SH-SY5Y (cell line): ENCODE measurements around the gene FBXL4.

ENCODE experiments used
- GATA2 ChIP-seq: IDR thresholded peaks from 2 replicates; pipeline ENCODE4 v1.6.1; 2011; ENCODE audit warnings: mild to moderate bottlenecking, low read depth, low read length
- GATA3 ChIP-seq: IDR thresholded peaks from 2 replicates; pipeline ENCODE4 v1.6.1; 2011; ENCODE audit warnings: low read depth, mild to moderate bottlenecking, low read length, moderate library complexity

Gene FBXL4

DNA sequence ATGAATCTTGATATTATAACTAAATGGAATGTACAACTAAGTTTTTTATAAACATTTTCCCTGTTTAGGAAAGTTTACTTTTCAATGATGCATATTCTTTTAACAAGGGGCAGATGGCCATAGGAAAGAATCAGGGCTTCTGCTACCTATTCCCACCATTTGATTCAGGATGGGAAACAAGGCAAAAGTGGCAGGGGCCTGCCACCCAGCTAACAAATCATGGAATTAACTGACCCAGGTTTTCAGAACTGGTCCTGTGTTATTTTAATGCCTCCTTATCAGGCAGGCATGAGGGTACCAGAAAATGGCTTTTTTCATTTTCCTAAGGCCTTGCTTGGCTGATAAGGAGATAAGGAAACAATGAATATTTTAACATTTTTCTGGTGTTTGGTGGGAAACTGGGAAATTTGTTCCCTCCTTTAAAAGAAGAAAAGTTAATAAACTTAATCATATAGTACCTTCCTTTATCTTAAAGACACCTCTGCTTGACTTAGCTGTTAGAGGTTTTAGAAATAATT lies 106.7 kb downstream of the FBXL4 start:
- TF ChIP-seq GATA2 (peak; percentile 57), GATA3 (peak; percentile 33; the same call in 1 of the 2 replicates)

DNA sequence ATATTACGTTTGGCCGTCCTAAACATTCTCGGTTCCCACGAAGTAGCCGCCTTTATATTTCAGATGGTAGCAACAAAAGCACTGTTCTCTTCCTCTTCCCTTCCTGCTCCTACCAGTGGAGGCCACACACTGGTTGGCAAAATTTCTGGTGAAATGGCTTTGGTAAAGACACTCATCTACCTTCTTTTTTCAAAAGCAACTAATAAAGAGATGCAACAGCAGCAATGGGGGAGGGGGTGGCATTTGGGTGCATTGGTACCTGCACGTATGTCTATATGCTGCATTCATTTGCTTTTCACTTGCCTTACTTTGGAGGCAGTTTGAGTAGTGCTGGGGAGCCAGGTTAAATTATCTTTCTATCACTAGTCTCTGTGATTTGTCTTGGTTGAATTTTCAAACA lies 107.4 kb downstream of the FBXL4 start:
- TF ChIP-seq GATA3 (no peak), GATA2 (no peak)

DNA sequence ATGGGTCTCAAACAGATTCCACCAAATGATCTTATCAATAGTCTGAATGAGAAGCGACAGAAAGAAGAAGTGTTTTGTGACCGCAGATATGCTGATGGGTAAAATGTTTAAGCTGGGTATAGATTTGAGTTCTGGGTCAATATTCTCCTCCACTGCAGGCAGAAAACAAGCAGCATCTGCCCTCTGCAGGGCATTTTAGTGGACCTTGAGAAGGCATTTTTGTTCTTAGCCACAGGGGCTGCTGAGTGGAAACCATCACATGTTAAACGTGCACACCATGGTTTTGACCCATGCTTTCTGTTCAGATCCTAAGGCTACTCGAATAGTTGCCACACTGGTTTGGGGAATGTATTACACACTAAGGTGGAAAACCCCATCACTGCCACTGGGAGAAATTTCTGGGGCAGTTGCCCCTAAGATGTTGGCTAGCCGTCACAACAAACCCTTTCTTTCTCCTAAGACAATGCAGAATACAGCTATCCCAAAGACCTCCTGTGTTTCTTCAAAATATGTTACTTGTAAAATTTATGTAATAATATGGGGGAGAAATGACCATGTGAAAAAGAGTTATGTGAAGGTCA lies 107.9 kb downstream of the FBXL4 start:
- TF ChIP-seq GATA3, result no peak
- no peak for TF ChIP-seq GATA2

DNA sequence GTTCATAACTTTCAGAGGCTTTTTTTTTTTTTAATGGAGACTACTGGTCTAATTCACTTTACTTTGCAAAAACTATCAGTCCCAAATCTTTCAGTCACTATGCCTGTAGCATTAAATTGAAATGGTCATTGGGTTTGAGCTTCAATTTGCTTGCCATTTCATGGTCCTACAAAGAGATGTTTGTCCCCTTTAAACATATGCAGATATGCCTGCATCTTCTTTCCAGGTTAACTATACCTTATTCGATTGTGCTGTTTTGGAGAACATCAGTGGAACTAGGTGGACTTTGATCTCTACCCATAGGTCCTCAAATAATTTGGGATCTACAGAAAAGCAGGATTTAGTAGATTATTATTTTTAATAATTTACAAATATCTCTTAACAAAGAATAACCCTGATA lies 108.8 kb downstream of the FBXL4 start:
- TF ChIP-seq GATA3, result no peak
- no peak for TF ChIP-seq GATA2

- no peak for TF ChIP-seq GATA3
- TF ChIP-seq GATA2, result no peak
These were observed 109.7 kb downstream of the FBXL4 start for GRCh38 chr6:98838032-98838431.

GRCh38 chr6:98836962-98837944 lies 110.5 kb downstream of the FBXL4 start:
- TF ChIP-seq GATA3, result no peak
- no peak for TF ChIP-seq GATA2

- no peak for TF ChIP-seq GATA3
- TF ChIP-seq GATA2, result no peak
These were observed 111.5 kb downstream of the FBXL4 start for GRCh38 chr6:98836025-98836961.

- TF ChIP-seq GATA3, result no peak
- TF ChIP-seq GATA2, result no peak
These were observed 112.4 kb downstream of the FBXL4 start for GRCh38 chr6:98835149-98836024.

DNA sequence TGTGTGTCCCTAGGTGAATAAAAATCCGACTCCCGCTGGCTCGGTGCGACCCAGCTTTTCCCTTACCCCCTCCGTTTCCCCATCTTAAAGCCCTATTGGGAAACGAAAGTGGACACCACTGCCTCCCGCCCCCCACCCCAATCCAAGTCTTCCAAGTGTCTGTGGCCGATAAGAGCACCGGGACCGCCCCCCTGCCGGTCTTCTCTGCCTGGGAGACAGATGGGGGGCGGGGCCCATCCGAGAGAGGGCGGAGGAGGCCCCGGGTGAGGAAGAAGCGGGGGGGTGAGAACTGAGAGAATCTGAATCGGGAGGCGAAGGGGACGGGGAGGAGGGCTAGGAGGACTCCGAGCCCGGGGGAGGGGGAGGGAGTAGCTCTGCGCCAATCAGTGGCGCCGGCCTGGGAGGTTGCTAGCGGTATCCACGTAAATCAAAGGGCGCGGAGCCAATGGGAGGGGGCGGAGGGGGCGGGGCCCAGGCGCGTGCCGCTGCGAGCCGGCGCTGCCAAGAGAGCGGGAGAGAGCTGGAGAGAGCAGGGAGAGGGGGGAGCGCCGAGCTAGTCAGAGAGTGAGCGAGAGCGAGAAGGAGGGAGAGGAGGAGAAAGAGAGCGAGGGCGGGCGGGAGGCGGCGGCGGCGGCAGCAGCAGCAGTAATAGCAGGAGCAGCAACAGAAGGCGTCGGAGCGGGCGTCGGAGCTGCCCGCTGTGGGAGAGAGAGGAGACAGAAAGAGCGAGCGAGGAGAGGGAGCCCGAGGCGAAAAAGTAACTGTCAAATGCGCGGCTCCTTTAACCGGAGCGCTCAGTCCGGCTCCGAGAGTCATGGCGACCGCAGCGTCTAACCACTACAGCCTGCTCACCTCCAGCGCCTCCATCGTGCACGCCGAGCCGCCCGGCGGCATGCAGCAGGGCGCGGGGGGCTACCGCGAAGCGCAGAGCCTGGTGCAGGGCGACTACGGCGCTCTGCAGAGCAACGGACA lies 113.4 kb downstream of the FBXL4 start, which contains the start of gene POU3F2:
POU3F2 (plus strand) TSS at position 515 of the 972 bp plus-strand sequence; CDS start at position 815, 300 bp downstream.
- TF ChIP-seq GATA3 (no peak), GATA2 (peak; percentile 14; the same call in 1 of the 2 replicates)

GRCh38 chr6:98833307-98834059 lies 114.3 kb downstream of the FBXL4 start:
- TF ChIP-seq GATA3 (no peak), GATA2 (no peak)

DNA sequence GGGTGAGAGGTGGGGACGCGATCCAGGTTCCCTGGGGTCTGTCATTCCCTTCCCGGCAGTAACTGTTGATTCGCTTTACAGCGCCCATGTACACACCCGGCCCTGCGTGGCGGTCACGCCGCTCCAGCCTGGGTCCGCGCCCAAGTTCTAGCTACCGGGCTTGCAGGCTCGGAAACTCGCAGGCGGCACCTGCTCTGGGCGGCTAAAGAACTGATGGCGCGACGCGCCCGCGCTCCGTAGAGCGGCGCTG lies 114.8 kb downstream of the FBXL4 start:
- no peak for TF ChIP-seq GATA3
- no peak for TF ChIP-seq GATA2
